DLD1 (cell line): Measurements from ENCODE around the gene MED15.
"Not testable (repeated sequence)": the region's sequence is repeated elsewhere in the genome, so short reads cannot be mapped to it uniquely, and the experiment has no call there.

ENCODE experiments used
- in situ Hi-C: cut with HindIII; loops from 2 replicates; pipeline ENCODE4 v1.10.0; 2017; ENCODE audit warnings: low sequenced_read_pairs

MED15 gene

GRCh38 chr22:20594486-20594885 is 87.1 kb downstream of the MED15 start:
- in situ Hi-C loops: not testable (repeated sequence)

- in situ Hi-C loops: no loop called here
Observed at GRCh38 chr22:20595461-20595860, 88.1 kb downstream of the MED15 start.

- in situ Hi-C loops: no loop called here
Observed at GRCh38 chr22:20599117-20599516, 91.7 kb downstream of the MED15 start.

GRCh38 chr22:20600137-20600673 is 92.8 kb downstream of the MED15 start:
- in situ Hi-C loops: no loop called here

GRCh38 chr22:20601308-20601707 is 93.9 kb downstream of the MED15 start:
- in situ Hi-C loops: no loop called here

DNA sequence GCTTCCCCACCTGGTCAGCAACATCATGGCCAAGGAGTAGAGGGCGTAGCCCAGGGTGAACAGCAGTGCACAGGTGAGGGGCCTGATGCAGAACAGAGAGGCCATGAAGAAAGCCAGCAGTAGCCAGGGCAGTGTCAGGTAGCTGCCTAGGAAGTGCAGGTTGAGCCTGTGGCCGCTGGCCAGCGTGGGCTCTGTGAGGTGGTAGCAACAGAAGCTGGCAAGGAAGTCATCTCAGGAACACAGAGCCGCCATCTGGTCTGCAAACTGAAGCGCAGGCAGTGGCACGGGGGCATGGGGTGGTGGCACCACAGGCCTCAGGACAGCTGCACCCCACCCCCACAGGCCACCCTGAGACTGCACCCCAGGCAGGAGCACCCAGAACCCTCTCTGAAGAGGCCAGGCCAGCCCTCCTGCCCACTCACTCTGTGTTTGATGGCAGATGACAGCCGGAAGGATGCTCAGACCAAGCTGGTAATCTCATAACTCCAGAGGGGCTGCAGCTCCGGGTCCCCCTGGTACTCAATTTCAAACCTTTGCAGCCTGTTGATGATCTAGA is 95.3 kb downstream of the MED15 start:
- in situ Hi-C loops: no loop called here

DNA sequence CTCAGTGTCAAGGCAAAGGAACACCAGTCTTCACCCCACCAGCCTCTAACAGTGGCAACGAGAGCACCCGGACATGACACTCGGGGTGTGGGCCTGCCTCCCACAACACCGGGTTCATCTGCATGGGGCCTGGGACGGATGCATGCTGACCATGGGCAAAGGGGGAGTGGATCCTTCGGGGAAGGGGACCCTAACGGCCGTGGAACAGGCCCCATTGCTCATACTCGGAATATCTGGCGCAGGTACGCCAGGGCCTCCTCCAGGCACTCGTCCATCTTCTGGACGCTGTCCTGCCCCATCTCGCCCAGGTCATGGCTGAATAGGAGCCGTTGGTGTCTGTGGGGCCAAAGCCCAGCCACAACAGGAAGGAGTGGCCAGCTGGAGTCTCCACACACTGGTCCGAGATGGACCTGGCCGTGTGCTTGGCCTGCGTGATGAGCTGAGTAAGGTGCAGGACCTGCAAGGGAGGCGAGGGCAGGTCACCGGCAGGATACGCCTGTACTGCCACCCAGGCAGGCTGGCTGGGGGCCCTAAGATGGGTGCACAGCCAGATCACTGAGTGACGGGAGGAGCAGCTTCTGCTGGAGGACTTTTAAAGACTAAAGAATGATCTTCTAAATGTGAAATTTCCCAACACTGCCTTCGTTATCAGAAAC is 96.8 kb downstream of the MED15 start:
- in situ Hi-C loops: no loop called here

GRCh38 chr22:20604776-20605221 is 97.4 kb downstream of the MED15 start:
- in situ Hi-C loops: no loop called here

DNA sequence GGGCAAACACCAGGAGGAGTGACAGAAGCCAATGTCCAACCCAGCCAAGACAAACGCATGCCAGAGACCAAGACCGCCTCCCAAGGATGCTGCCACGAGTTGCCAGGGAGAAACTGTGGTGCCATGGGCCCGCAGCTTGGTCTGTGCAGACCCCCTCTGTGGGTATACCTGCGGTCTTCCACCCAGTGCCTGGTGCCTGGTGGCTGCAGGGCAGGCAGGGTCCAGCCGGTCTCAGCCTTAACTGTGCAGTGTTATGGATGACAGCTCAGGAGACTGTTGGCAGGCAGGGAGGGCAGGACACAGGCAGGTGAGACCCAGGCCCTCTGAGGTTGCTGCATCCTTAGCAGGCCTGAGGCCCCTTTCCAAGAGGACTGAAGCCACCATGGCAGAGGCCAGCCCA is 97.9 kb downstream of the MED15 start:
- in situ Hi-C loops: no loop called here

DNA sequence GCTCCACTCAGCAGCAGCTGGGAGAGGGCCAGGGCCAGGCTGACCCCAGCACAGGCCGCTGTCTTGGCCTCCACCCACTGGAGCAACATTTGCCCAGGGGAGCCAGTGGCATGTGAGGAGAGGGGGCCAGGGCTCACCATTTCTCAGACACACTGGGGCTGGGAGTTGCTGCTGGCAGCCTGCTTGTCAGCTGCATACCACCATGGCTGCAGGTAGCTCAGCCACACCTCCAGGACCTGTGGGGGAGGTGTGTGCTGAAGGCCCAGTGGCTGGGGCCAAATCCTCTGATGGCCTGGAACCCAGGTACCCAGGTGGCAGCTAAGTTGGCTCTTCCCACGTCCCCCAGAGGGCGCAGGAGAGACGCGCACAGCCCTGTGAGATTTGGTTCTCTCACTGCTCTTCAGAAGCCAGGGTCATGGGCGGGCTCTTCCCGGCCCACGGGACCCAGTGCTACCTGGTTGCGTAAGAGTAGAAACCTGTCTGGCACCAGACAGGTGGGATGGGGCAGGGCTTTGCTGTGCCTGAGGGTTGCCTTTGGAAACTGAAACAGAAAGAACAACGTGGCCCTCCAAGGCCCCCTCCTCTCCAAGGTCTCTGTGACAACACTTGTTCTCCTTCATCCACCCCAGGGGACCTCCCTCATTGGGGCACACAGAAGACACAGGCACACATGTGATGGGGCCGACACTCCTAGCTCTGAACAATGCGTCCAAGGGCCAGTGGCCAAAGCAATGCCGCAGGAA is 98.8 kb downstream of the MED15 start:
- in situ Hi-C loops: no loop called here

DNA sequence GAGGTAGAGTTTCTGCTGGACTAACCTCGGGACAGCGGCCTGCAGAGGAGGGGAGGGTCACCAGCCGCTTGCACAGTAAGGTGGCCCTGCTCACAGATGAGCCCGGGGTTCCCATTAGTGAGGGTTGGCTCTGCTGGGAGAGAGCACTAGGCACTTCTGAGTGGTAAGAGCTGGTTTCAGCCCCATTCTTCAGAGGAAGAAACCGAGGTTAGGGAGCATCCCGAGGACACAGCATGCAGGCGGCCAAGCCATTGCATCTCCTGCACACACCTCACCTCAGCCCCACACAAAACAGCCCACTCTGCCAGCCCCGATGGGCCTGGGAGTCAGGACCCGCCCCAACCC is 99.3 kb downstream of the MED15 start:
- in situ Hi-C loops: no loop called here

- in situ Hi-C loops: no loop called here
Observed at GRCh38 chr22:20607157-20607907, 99.9 kb downstream of the MED15 start.

DNA sequence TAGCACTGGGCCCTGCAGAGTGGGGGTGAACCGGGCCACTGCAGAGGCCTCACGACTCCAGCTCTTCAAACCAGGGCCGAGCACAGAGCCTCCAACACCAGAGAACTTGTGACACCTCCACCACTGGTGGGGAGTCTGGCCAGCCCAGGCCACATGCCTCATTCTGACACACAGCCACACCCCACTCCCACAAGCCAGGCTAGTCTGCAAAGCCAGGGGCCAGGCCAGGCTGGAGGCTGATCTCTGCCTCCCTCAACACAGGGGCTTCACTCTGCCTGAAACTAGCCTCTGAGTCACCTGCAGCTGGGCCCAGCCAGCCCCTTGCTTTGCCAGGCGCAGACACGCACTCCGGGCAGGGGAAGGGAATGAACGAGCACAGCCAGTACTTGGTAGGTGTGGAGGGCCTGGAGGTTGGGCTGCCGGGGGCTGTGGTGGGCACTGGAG is 102.9 kb downstream of the MED15 start:
- in situ Hi-C loops: no loop called here

GRCh38 chr22:20610757-20611156 is 103.3 kb downstream of the MED15 start:
- in situ Hi-C loops: no loop called here

GRCh38 chr22:20611418-20611817 is 104.0 kb downstream of the MED15 start:
- in situ Hi-C loops: no loop called here

DNA sequence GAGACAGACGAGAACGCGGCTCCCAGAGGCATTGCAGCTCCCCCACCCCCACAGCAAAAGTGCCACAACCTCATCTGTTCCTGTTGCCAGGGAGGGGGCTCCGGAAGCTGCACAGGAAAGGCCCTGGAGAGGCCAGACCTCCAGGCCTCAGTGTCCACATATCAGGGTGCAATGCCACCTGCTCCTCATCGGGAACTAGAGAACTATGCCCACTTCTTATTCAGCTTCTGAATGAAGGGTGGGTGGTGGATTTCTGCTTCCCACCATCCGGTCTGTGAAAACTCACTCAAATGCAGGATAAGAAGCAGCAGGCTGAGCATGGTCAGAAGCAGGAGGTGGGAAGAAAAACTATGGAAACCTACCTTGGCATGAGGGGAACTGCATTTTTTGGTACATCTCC is 105.9 kb downstream of the MED15 start:
- in situ Hi-C loops: no loop called here

- in situ Hi-C loops: no loop called here
Observed at GRCh38 chr22:20615021-20615420, 107.6 kb downstream of the MED15 start.

GRCh38 chr22:20615533-20616450 is 108.4 kb downstream of the MED15 start:
- in situ Hi-C loops: no loop called here

DNA sequence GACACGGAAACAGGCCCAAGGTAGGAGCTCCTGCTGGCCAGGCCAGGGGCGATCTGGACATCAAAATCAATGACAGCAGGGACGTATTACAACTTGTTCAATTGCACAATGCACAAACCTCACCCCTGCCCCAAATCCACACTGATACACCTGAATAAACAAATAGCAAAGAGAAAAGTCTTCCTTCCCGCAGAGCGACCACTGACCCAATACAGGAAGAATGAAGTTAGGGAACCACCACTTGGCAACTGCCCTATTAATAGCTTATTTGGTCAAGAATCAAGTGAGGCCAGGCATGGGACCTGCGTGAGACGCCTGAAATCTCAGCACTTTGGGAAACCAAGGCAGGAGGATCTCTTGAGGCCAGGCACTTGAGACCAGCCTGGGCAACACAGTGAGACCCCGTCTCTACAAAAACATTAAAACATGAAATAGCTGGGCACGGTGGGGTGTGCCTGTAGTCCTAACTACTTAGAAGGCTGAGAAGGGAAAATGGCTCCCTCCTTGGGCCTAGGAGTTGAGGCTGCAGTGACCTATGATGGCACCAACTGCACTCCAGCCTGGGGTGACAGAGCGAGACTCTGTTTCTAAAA is 109.1 kb downstream of the MED15 start:
- in situ Hi-C loops: no loop called here

GRCh38 chr22:20618488-20618887 is 111.1 kb downstream of the MED15 start:
- in situ Hi-C loops: no loop called here
